SJSA1 (cell line): ENCODE results near the gene SOAT2. TPM values are rescaled to one million over a fixed set of nuclear protein-coding genes. Genes with fewer than 3 reads are reported as not detected.

Experiments used
- DNase-seq, 2 experiments: peaks; one replicate each; pipeline ENCODE4 v3.0.0-alpha.2; 2015 to 2020; ENCODE audit warnings: low spot score in 2 of 2, low read depth in 1 of 2
- H3K27ac ChIP-seq: fragments of 250-450 bp; sonication (Bioruptor Pico); 2 replicates; pipeline ENCODE4 v1.5.1; 2020; ENCODE audit warnings: mild to moderate bottlenecking, moderate library complexity
- H3K27me3 ChIP-seq: fragments of 250-450 bp; sonication (Bioruptor Pico); replicated peaks from 2 replicates; pipeline ENCODE4 v1.5.1; 2020; ENCODE audit warnings: mild to moderate bottlenecking, moderate library complexity
- H3K36me3 ChIP-seq: fragments of 250-450 bp; sonication (Bioruptor Pico); 2 replicates; pipeline ENCODE4 v1.5.1; 2020; ENCODE audit warnings: mild to moderate bottlenecking
- H3K4me1 ChIP-seq: fragments of 250-450 bp; sonication (Bioruptor Pico); replicated peaks from 2 replicates; pipeline ENCODE4 v1.6.1; 2021; ENCODE audit warnings: mild to moderate bottlenecking
- H3K4me3 ChIP-seq: fragments of 250-450 bp; sonication (Bioruptor Pico); 2 replicates; pipeline ENCODE4 v1.5.1; 2020; ENCODE audit warnings: mild to moderate bottlenecking
- H3K9me3 ChIP-seq: fragments of 250-450 bp; sonication (Bioruptor Pico); replicated peaks from 2 replicates; pipeline ENCODE4 v1.5.1; 2020; ENCODE audit warnings: mild to moderate bottlenecking
- total RNA-seq: library from RNA; depleted of rRNA; stranded (reverse); fragments of >200 nt; shearing (Covaris generic); gene quantifications from 2 replicates; pipeline ENCODE4 v1.2.3, GENCODE V29; 2014

SOAT2 gene
- total RNA-seq, 1 experiment from 2014 or later: not detected

GRCh38 chr12:53115891-53116648 is 12.8 kb downstream of the SOAT2 start:
- DNase-seq: no peak
- H3K36me3 ChIP-seq: no peaks in the 10 kb centered on the region
- H3K4me3 ChIP-seq: no peak overlapping the region
- H3K27ac ChIP-seq: no peak overlapping the region
- no peaks in the 10 kb centered on the region for H3K27me3 ChIP-seq
- H3K4me1 ChIP-seq: no peaks in the 10 kb centered on the region
- H3K9me3 ChIP-seq: no peaks in the 10 kb centered on the region

- no peaks in the 10 kb centered on the region for H3K4me1 ChIP-seq
- no peaks in the 10 kb centered on the region for H3K27me3 ChIP-seq
- no peak overlapping the region for H3K27ac ChIP-seq
- H3K36me3 ChIP-seq: no peaks in the 10 kb centered on the region
- H3K4me3 ChIP-seq: no peak overlapping the region
- H3K9me3 ChIP-seq: no peaks in the 10 kb centered on the region
- no peak for DNase-seq
Measured at GRCh38 chr12:53118751-53119300, 15.5 kb downstream of the SOAT2 start.

GRCh38 chr12:53120685-53121525 is 17.6 kb downstream of the SOAT2 start:
- no peak for DNase-seq
- H3K27me3 ChIP-seq: no peaks in the 10 kb centered on the region

GRCh38 chr12:53122961-53123468 is 19.7 kb downstream of the SOAT2 start:
- H3K27ac ChIP-seq: no peak overlapping the region
- no peak overlapping the region for H3K4me3 ChIP-seq
- no peaks in the 10 kb centered on the region for H3K4me1 ChIP-seq
- DNase-seq: peak in 1 of 2 experiments; percentile 3
- no peaks in the 10 kb centered on the region for H3K9me3 ChIP-seq
- H3K36me3 ChIP-seq: no peaks in the 10 kb centered on the region
- no peaks in the 10 kb centered on the region for H3K27me3 ChIP-seq

More at GRCh38 chr12:53120685-53121525, 17.6 kb downstream of the SOAT2 start:
- Histone ChIP-seq H3K4me1 (no peaks in the 10 kb centered on the region), H3K9me3 (no peaks in the 10 kb centered on the region), H3K27ac (no peak overlapping the region), H3K4me3 (no peak overlapping the region), H3K36me3 (no peaks in the 10 kb centered on the region)

- Histone ChIP-seq H3K36me3 (no peaks in the 10 kb centered on the region), H3K27me3 (no peaks in the 10 kb centered on the region), H3K27ac (no peak overlapping the region), H3K4me1 (no peaks in the 10 kb centered on the region), H3K4me3 (no peak overlapping the region), H3K9me3 (no peaks in the 10 kb centered on the region)
- DNase-seq: peak in 1 of 2 experiments; percentile 34
Measured at GRCh38 chr12:53123578-53124351, 20.5 kb downstream of the SOAT2 start.

- no peak for DNase-seq
- Histone ChIP-seq H3K27ac (no peak overlapping the region), H3K9me3 (no peaks in the 10 kb centered on the region), H3K27me3 (no peaks in the 10 kb centered on the region), H3K36me3 (no peaks in the 10 kb centered on the region), H3K4me1 (no peaks in the 10 kb centered on the region), H3K4me3 (no peak overlapping the region)
Measured at GRCh38 chr12:53124352-53124723, 21.1 kb downstream of the SOAT2 start.

GRCh38 chr12:53127169-53127568 is 23.9 kb downstream of the SOAT2 start:
- no peak overlapping the region for H3K27ac ChIP-seq
- H3K36me3 ChIP-seq: no peaks in the 10 kb centered on the region
- H3K9me3 ChIP-seq: no peaks in the 10 kb centered on the region
- no peak for DNase-seq
- no peak overlapping the region for H3K4me3 ChIP-seq
- H3K4me1 ChIP-seq: no peaks in the 10 kb centered on the region
- H3K27me3 ChIP-seq: no peaks in the 10 kb centered on the region

- no peaks in the 10 kb centered on the region for H3K4me1 ChIP-seq
- no peak overlapping the region for H3K4me3 ChIP-seq
- H3K27ac ChIP-seq: no peak overlapping the region
- H3K27me3 ChIP-seq: no peaks in the 10 kb centered on the region
- DNase-seq: no peak
- H3K9me3 ChIP-seq: no peaks in the 10 kb centered on the region
- no peaks in the 10 kb centered on the region for H3K36me3 ChIP-seq
Measured at GRCh38 chr12:53128780-53129569, 25.7 kb downstream of the SOAT2 start.

GRCh38 chr12:53131844-53132243 is 28.6 kb downstream of the SOAT2 start:
- Histone ChIP-seq H3K4me1 (no peaks in the 10 kb centered on the region), H3K4me3 (no peak overlapping the region), H3K27ac (no peak overlapping the region), H3K27me3 (no peaks in the 10 kb centered on the region), H3K36me3 (no peaks in the 10 kb centered on the region), H3K9me3 (no peaks in the 10 kb centered on the region)
- no peak for DNase-seq

- Histone ChIP-seq H3K4me3 (no peak overlapping the region), H3K9me3 (no peaks in the 10 kb centered on the region), H3K27me3 (no peaks in the 10 kb centered on the region), H3K27ac (no peak overlapping the region), H3K4me1 (no peaks in the 10 kb centered on the region), H3K36me3 (no peaks in the 10 kb centered on the region)
- DNase-seq: no peak
Measured at GRCh38 chr12:53133722-53134121, 30.4 kb downstream of the SOAT2 start.

- H3K27me3 ChIP-seq: no peaks in the 10 kb centered on the region
- H3K4me1 ChIP-seq: no peaks in the 10 kb centered on the region
- H3K27ac ChIP-seq: no peak overlapping the region
- H3K4me3 ChIP-seq: no peak overlapping the region
- H3K36me3 ChIP-seq: no peaks in the 10 kb centered on the region
- DNase-seq: no peak
- H3K9me3 ChIP-seq: no peaks in the 10 kb centered on the region
Measured at GRCh38 chr12:53143355-53143754, 40.1 kb downstream of the SOAT2 start.

GRCh38 chr12:53145383-53146260 is 42.3 kb downstream of the SOAT2 start:
- Histone ChIP-seq H3K27ac (no peak overlapping the region), H3K4me3 (no peak overlapping the region), H3K27me3 (no peaks in the 10 kb centered on the region), H3K36me3 (no peaks in the 10 kb centered on the region), H3K4me1 (no peaks in the 10 kb centered on the region), H3K9me3 (no peaks in the 10 kb centered on the region)
- DNase-seq: no peak
